Islet of Langerhans (tissue), 1 donor: Measurements from ENCODE around the gene CREBRF.
"Not testable (repeated sequence)": the region's sequence is repeated elsewhere in the genome, so short reads cannot be mapped to it uniquely, and the experiment has no call there.

Experiments
- FAIRE-seq: peaks from one replicate; lab custom pipeline; 2011; peaks lifted over from hg19 to GRCh38; lab: Jason Lieb, UNC

CREBRF gene

GRCh38 chr5:173039188-173039587 lies 17.0 kb upstream of the CREBRF start:
- FAIRE-seq = no peak

GRCh38 chr5:173039964-173040363 lies 16.2 kb upstream of the CREBRF start:
- no peak for FAIRE-seq

- no peak for FAIRE-seq
These were observed 14.0 kb upstream of the CREBRF start for GRCh38 chr5:173041881-173042762.

GRCh38 chr5:173042763-173043107 lies 13.4 kb upstream of the CREBRF start:
- FAIRE-seq = no peak

- FAIRE-seq = no peak
These were observed 10.7 kb upstream of the CREBRF start for GRCh38 chr5:173045474-173045873.

- not testable (repeated sequence) for FAIRE-seq
These were observed 8.9 kb upstream of the CREBRF start for GRCh38 chr5:173047096-173047837.

- FAIRE-seq = no peak
These were observed 8.4 kb upstream of the CREBRF start for GRCh38 chr5:173047838-173048105.

GRCh38 chr5:173050791-173051190 lies 5.4 kb upstream of the CREBRF start:
- FAIRE-seq = no peak

GRCh38 chr5:173051746-173052145 lies 4.4 kb upstream of the CREBRF start:
- no peak for FAIRE-seq

- no peak for FAIRE-seq
These were observed 3.1 kb upstream of the CREBRF start for GRCh38 chr5:173053041-173053440.

GRCh38 chr5:173055042-173055721 lies 970 bp upstream of the CREBRF start:
- no peak for FAIRE-seq

- no peak for FAIRE-seq
These were observed 500 bp upstream of the CREBRF start for GRCh38 chr5:173055722-173055982.

- no peak for FAIRE-seq
These were observed 570 bp downstream of the CREBRF start for GRCh38 chr5:173056783-173057061.

GRCh38 chr5:173057062-173057924 lies 1.1 kb downstream of the CREBRF start:
- no peak for FAIRE-seq

GRCh38 chr5:173062141-173062540 lies 6.0 kb downstream of the CREBRF start:
- FAIRE-seq = no peak

- FAIRE-seq = no peak
These were observed 9.0 kb downstream of the CREBRF start for GRCh38 chr5:173065155-173065554.

- FAIRE-seq = no peak
These were observed 13.5 kb downstream of the CREBRF start for GRCh38 chr5:173069671-173070070.

GRCh38 chr5:173075137-173075843 lies 19.1 kb downstream of the CREBRF start:
- no peak for FAIRE-seq

GRCh38 chr5:173075970-173076369 lies 19.8 kb downstream of the CREBRF start:
- no peak for FAIRE-seq

GRCh38 chr5:173076471-173076870 lies 20.3 kb downstream of the CREBRF start:
- not testable (repeated sequence) for FAIRE-seq

GRCh38 chr5:173078878-173079277 lies 22.7 kb downstream of the CREBRF start:
- no peak for FAIRE-seq

- FAIRE-seq = no peak
These were observed 33.4 kb downstream of the CREBRF start for GRCh38 chr5:173089581-173089980.
